Measurements from ENCODE around the gene TNC. TPM values are rescaled to one million over a fixed set of nuclear protein-coding genes. Genes with fewer than 3 reads are reported as not detected.

The TNC gene
- total and polyA plus RNA-seq, 8 donors = 0.31 to 12.5 (median 1.4) TPM

DNA sequence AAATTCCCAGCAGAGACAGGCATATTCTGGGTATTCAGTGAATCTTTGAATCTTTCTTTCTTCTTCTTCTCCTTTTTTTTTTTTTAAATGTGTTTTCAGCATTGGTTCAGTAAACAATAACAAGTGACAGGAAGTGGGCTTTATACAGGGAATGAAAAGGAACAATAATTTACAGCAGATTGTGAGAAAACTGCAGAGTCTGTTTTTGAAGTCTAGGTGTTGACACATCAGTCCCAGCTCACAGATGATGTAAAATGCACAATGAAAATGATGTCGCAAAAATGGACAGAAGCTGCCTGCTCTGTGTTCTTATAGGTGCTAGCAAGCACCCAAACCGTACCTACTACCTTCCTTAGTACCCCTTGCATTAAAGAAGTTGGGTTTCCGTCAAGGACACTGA lies 38.8 kb downstream of the TNC start:
- WGBS, 2 donors = 60 to 62% methylated on average over 3 of the region's 3 CpGs
- no peaks in the 10 kb centered on the region for H3K36me3 ChIP-seq
- H3K27me3 ChIP-seq = no peaks in the 10 kb centered on the region
- no peak for DNase-seq
- TF ChIP-seq, protein P1, sequence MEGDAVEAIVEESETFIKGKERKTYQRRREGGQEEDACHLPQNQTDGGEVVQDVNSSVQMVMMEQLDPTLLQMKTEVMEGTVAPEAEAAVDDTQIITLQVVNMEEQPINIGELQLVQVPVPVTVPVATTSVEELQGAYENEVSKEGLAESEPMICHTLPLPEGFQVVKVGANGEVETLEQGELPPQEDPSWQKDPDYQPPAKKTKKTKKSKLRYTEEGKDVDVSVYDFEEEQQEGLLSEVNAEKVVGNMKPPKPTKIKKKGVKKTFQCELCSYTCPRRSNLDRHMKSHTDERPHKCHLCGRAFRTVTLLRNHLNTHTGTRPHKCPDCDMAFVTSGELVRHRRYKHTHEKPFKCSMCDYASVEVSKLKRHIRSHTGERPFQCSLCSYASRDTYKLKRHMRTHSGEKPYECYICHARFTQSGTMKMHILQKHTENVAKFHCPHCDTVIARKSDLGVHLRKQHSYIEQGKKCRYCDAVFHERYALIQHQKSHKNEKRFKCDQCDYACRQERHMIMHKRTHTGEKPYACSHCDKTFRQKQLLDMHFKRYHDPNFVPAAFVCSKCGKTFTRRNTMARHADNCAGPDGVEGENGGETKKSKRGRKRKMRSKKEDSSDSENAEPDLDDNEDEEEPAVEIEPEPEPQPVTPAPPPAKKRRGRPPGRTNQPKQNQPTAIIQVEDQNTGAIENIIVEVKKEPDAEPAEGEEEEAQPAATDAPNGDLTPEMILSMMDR (IDR thresholded peaks at IDR 0.05) = no peak
- H3K4me1 ChIP-seq = no peaks in the 10 kb centered on the region
- H3K27ac ChIP-seq = no peak overlapping the region
- H3K9me3 ChIP-seq = no peaks in the 10 kb centered on the region
- intact Hi-C loops (cut with DNase I) = no loop called here
- FAIRE-seq = no peak
- no peak overlapping the region for H3K4me3 ChIP-seq
- no peak for ATAC-seq

DNA sequence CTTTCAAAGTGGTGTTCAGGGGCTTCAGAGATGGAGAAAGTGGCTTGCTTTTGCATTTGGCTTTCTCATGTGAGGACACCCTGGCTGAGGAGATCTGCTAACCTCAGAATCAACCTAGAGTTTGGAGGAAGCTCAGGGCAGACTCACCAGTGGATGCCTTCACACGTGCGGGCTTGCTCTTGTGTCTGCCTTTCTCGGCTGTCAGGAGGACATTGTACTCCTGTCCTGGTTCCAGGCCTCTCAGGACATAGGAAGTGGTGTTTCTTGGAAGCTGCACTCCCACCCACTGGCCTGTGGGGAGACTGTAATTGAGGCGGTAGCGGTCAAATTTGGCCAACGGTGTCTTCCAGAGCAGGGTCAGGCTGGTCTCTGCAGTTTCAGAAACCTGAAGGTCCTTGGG lies 44.5 kb downstream of the TNC start:
- intact Hi-C loops (cut with DNase I) = no loop called here
- H3K27ac ChIP-seq = no peak overlapping the region

DNA sequence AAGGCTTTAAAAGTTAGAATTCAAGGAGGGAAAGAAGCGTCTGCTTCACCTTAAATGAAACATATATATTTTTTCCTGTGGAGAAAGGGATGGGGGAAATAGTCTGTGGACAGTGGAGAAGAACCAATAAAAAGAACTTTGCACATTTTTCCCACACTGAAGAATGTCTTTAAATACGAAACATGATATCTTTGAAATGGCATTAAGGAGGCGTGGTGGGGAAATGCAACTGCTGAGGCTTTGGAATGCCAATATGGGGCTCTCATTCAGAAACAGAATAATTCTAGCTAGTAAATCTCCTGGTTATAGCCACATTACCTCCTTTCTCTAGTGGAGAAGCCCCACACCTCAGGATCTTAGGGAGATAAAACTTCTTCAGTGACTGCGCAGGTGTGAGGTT lies 46.8 kb downstream of the TNC start:
- intact Hi-C loops (cut with DNase I) = no loop called here
- Histone ChIP-seq H3K4me3 (no peak overlapping the region), H3K36me3 (no peaks in the 10 kb centered on the region), H3K27ac (no peak overlapping the region), H3K4me1 (no peaks in the 10 kb centered on the region), H3K9me3 (no peaks in the 10 kb centered on the region), H3K27me3 (no peaks in the 10 kb centered on the region)
- no peak for FAIRE-seq
- DNase-seq = no peak
- no peak for ATAC-seq
- TF ChIP-seq, protein P1 (IDR thresholded peaks at IDR 0.05) = no peak
- 43 to 50% methylated on average over 4 of the region's 4 CpGs for WGBS, 2 donors

More for the DNA sequence above, 44.5 kb downstream of the TNC start:
- Histone ChIP-seq H3K4me3 (no peak overlapping the region), H3K27me3 (no peaks in the 10 kb centered on the region), H3K9me3 (no peaks in the 10 kb centered on the region), H3K4me1 (no peaks in the 10 kb centered on the region), H3K36me3 (no peaks in the 10 kb centered on the region)
- TF ChIP-seq, protein P1 (IDR thresholded peaks at IDR 0.05) = no peak
- ATAC-seq (no peak), DNase-seq (no peak), FAIRE-seq (no peak)
- 73 to 90% methylated on average over 6 of the region's 6 CpGs for WGBS, 2 donors

DNA sequence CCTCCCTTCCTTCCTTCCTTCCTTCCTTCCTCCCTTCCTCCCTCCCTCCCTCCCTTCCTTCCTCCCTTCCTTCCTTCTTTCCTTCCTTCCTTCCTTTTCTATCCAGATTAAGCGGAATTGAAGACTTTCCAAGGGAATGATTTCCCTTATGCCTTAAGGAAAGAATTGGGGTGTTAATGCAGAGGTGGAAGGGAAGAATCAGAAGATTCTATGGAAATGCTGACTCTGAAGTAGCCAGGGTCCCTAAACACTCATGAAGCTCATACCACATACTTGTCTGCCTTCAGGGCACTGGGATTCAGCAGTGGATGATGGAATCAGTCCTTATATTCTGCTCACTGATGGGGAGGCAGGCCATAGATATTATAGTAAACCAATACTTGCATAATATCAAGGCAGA lies 48.2 kb downstream of the TNC start:
- Histone ChIP-seq H3K27me3 (no peaks in the 10 kb centered on the region), H3K4me3 (no peak overlapping the region), H3K27ac (no peak overlapping the region), H3K9me3 (no peaks in the 10 kb centered on the region), H3K36me3 (no peaks in the 10 kb centered on the region), H3K4me1 (no peaks in the 10 kb centered on the region)
- TF ChIP-seq, protein P1 (IDR thresholded peaks at IDR 0.05) = no peak
- WGBS, 2 donors = 85 to 86% methylated on average over 1 of the region's 1 CpG
- ATAC-seq = no peak
- intact Hi-C loops (cut with DNase I) = no loop called here
- no peak for FAIRE-seq
- no peak for DNase-seq

DNA sequence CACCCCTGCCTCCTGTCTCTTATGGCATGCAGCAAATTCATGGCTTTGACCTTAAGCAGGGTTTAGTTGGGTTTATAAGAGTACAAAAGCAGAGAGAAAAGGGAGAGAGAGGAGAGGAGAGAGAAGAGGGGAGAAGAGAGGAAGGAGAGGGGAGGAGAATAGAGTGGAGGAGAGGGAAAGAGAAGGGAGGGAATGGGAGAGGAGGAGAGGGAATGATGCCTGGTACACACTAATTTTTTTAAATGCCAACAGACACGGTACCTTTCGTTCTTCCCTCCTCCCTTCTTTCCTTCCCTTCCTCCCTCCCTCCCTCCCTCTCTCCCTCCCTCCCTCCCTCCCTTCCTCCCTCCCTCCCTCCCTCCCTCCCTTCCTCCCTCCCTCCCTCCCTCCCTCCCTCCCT lies 48.7 kb downstream of the TNC start:
- WGBS, 2 donors = 69 to 83% methylated on average over 2 of the region's 2 CpGs
- Histone ChIP-seq H3K36me3 (no peaks in the 10 kb centered on the region), H3K27ac (no peak overlapping the region)

More for the DNA sequence above, 48.7 kb downstream of the TNC start:
- no peak overlapping the region for H3K4me3 ChIP-seq
- DNase-seq (no peak), FAIRE-seq (no peak), ATAC-seq (no peak)
- no peaks in the 10 kb centered on the region for H3K9me3 ChIP-seq
- intact Hi-C loops (cut with DNase I) = no loop called here
- H3K27me3 ChIP-seq = no peaks in the 10 kb centered on the region
- no peaks in the 10 kb centered on the region for H3K4me1 ChIP-seq
- TF ChIP-seq, protein P1 (IDR thresholded peaks at IDR 0.05) = no peak

Data from pancreas (tissue), 10 donors.